Spinal cord (tissue), 10 donors: ENCODE measurements around the gene TKFC. TPM values are rescaled to one million over a fixed set of nuclear protein-coding genes. Genes with fewer than 3 reads are reported as not detected.
A peak's percentile ranks its signal among the peaks of the same experiment; 100 is the strongest.

ENCODE experiments used
- DNase-seq, 6 donors: peaks; one replicate each; pipeline versions ENCODE4 v3.0.0 to v3.0.0-alpha.2; 2013 to 2015; ENCODE audit warnings: low spot score in 6 of 6, low read depth in 4 of 6
- H3K27ac ChIP-seq: one replicate; pipeline ENCODE4 v1.5.1; 2013; ENCODE audit warnings: low read depth, low read length, control low read depth
- H3K27me3 ChIP-seq: one replicate; pipeline ENCODE4 v1.6.1; 2013; ENCODE audit warnings: low read length; ENCODE audit not compliant: control insufficient read depth, insufficient read depth
- H3K36me3 ChIP-seq: one replicate; pipeline ENCODE4 v1.6.1; 2013; ENCODE audit warnings: low read length; ENCODE audit not compliant: control insufficient read depth, insufficient read depth
- H3K4me1 ChIP-seq: one replicate; pipeline ENCODE4 v1.6.1; 2013; ENCODE audit warnings: low read length; ENCODE audit not compliant: control insufficient read depth, insufficient read depth
- H3K4me3 ChIP-seq: one replicate; pipeline ENCODE4 v1.5.1; 2013; ENCODE audit warnings: low read depth, low read length, control low read depth
- H3K9me3 ChIP-seq: one replicate; pipeline ENCODE4 v1.6.1; 2013; ENCODE audit warnings: low read length; ENCODE audit not compliant: control insufficient read depth, insufficient read depth
- WGBS: methylation state at CpG from one replicate; pipeline ENCODE4 v1.1.5; 2013; ENCODE audit warnings: missing lambda C conversion rate; ENCODE audit not compliant: insufficient coverage; 5-methylcytosine and 5-hydroxymethylcytosine counted together
- polyA plus RNA-seq, 2 donors: library from polyadenylated mRNA; unstranded; fragments of 120-200 nt; gene quantifications; one replicate each; pipeline ENCODE4 v1.2.1, GENCODE V29; 2013; ENCODE audit not compliant: insufficient read length in 2 of 2
- total RNA-seq, 2 donors: library from RNA; depleted of rRNA in 1 of 2; stranded (reverse); fragments of 120-200 nt in 1 of 2; fragments of >200 nt in 1 of 2; gene quantifications; one replicate each; pipeline versions ENCODE4 v1.2.3 to v1.2.4, GENCODE V29; 2013 to 2014
- donor health status: healthy.

Gene TKFC
- total and polyA plus RNA-seq, 4 donors: 14.9 to 37.7 (median 28.8) TPM

- peaks cover 87% of the 10 kb centered on the region for H3K36me3 ChIP-seq
- H3K4me3 ChIP-seq: no peak overlapping the region
- DNase-seq: no peak
- 93% methylated on average over 5 of the region's 7 CpGs for WGBS
- no peak overlapping the region for H3K27ac ChIP-seq
- no peaks in the 10 kb centered on the region for H3K4me1 ChIP-seq
- no peaks in the 10 kb centered on the region for H3K27me3 ChIP-seq
- H3K9me3 ChIP-seq: no peaks in the 10 kb centered on the region
Observed at GRCh38 chr11:61309739-61310138, 23.3 kb upstream of the TKFC start.

- Histone ChIP-seq H3K4me1 (no peaks in the 10 kb centered on the region), H3K27me3 (no peaks in the 10 kb centered on the region), H3K36me3 (peaks cover 85% of the 10 kb centered on the region), H3K4me3 (no peak overlapping the region), H3K27ac (no peak overlapping the region), H3K9me3 (no peaks in the 10 kb centered on the region)
- no peak for DNase-seq
- 95% methylated on average over 4 of the region's 8 CpGs for WGBS
Observed at GRCh38 chr11:61310749-61311148, 22.3 kb upstream of the TKFC start.

- H3K9me3 ChIP-seq: no peaks in the 10 kb centered on the region
- H3K4me1 ChIP-seq: no peaks in the 10 kb centered on the region
- peaks cover 79% of the 10 kb centered on the region for H3K36me3 ChIP-seq
- DNase-seq: no peak
- no peak overlapping the region for H3K4me3 ChIP-seq
- H3K27ac ChIP-seq: no peak overlapping the region
- no peaks in the 10 kb centered on the region for H3K27me3 ChIP-seq
- whole genome bisulfite sequencing: 100% methylated on average over 1 of the region's 2 CpGs
Observed at GRCh38 chr11:61315260-61315659, 17.8 kb upstream of the TKFC start.

- Histone ChIP-seq H3K27me3 (no peaks in the 10 kb centered on the region), H3K4me3 (no peak overlapping the region), H3K4me1 (peaks cover 3% of the 10 kb centered on the region), H3K36me3 (peaks cover 42% of the 10 kb centered on the region), H3K27ac (no peak overlapping the region), H3K9me3 (no peaks in the 10 kb centered on the region)
- no CpG with 5 or more reads among the region's 2 CpGs for WGBS
- DNase-seq: peak in 2 of 6 donors; percentile 19 to 69
Observed at GRCh38 chr11:61325649-61326414, 7.2 kb upstream of the TKFC start.

- H3K27me3 ChIP-seq: no peaks in the 10 kb centered on the region
- peaks cover 29% of the 10 kb centered on the region for H3K36me3 ChIP-seq
- H3K4me3 ChIP-seq: no peak overlapping the region
- H3K27ac ChIP-seq: no peak overlapping the region
- H3K4me1 ChIP-seq: peaks cover 8% of the 10 kb centered on the region
- DNase-seq: no peak
- H3K9me3 ChIP-seq: no peaks in the 10 kb centered on the region
Observed at GRCh38 chr11:61327669-61328071, 5.4 kb upstream of the TKFC start.

GRCh38 chr11:61328351-61328750 is 4.7 kb upstream of the TKFC start:
- Histone ChIP-seq H3K9me3 (no peaks in the 10 kb centered on the region), H3K36me3 (peaks cover 27% of the 10 kb centered on the region), H3K27me3 (no peaks in the 10 kb centered on the region), H3K4me1 (peaks cover 9% of the 10 kb centered on the region), H3K27ac (no peak overlapping the region), H3K4me3 (no peak overlapping the region)
- 88% methylated on average over 9 of the region's 9 CpGs for WGBS
- no peak for DNase-seq

GRCh38 chr11:61329871-61330270 is 3.2 kb upstream of the TKFC start:
- H3K9me3 ChIP-seq: no peaks in the 10 kb centered on the region
- H3K27me3 ChIP-seq: no peaks in the 10 kb centered on the region
- peaks cover 21% of the 10 kb centered on the region for H3K36me3 ChIP-seq
- no peak overlapping the region for H3K27ac ChIP-seq
- no peak for DNase-seq
- H3K4me3 ChIP-seq: no peak overlapping the region
- H3K4me1 ChIP-seq: peaks cover 18% of the 10 kb centered on the region
- WGBS: 95% methylated on average over 4 of the region's 4 CpGs

- H3K27me3 ChIP-seq: no peaks in the 10 kb centered on the region
- H3K27ac ChIP-seq: no peak overlapping the region
- peak overlapping the region; percentile 90 for H3K4me3 ChIP-seq
- H3K4me1 ChIP-seq: peaks cover 25% of the 10 kb centered on the region
- 76% methylated on average over 6 of the region's 6 CpGs for WGBS
- DNase-seq: no peak
- peaks cover 16% of the 10 kb centered on the region for H3K36me3 ChIP-seq
- H3K9me3 ChIP-seq: no peaks in the 10 kb centered on the region
Observed at GRCh38 chr11:61331651-61332050, 1.4 kb upstream of the TKFC start.

- H3K27ac ChIP-seq: peak overlapping the region; percentile 92
- H3K9me3 ChIP-seq: no peaks in the 10 kb centered on the region
- peaks cover 10% of the 10 kb centered on the region for H3K36me3 ChIP-seq
- H3K4me3 ChIP-seq: peak overlapping the region; percentile 90
- no peaks in the 10 kb centered on the region for H3K27me3 ChIP-seq
- no peak for DNase-seq
- WGBS: 2% methylated on average over 24 of the region's 24 CpGs
- H3K4me1 ChIP-seq: peaks cover 29% of the 10 kb centered on the region
Observed at GRCh38 chr11:61332281-61332796, 689 bp upstream of the TKFC start.
